ENCODE results near the gene SLC25A33. TPM values are rescaled to one million over a fixed set of nuclear protein-coding genes. Genes with fewer than 3 reads are reported as not detected.

Gene SLC25A33
- total RNA-seq, 4 donors from 2014 or later = 2.5 to 5.5 (median 2.9) TPM

- Histone ChIP-seq H3K36me3 (no peaks in the 10 kb centered on the region), H3K4me1 (peaks cover 0 to 8% (median 1%) of the 10 kb centered on the region in 4 donors), H3K27me3 (no peaks in the 10 kb centered on the region), H3K9me3 (no peaks in the 10 kb centered on the region), H3K27ac (no peak overlapping the region), H3K4me3 (no peak overlapping the region)
- TF ChIP-seq POLR2A (IDR thresholded peaks at IDR 0.05) (no peak), CTCF (IDR thresholded peaks at IDR 0.05) (no peak)
- no peak for DNase-seq
These were observed 4.3 kb upstream of the SLC25A33 start for GRCh38 chr1:9534953-9535352.

GRCh38 chr1:9536301-9536700, 3.0 kb upstream of the SLC25A33 start:
- no peak overlapping the region for H3K27ac ChIP-seq
- peaks cover 0 to 17% (median 5%) of the 10 kb centered on the region in 4 donors for H3K4me1 ChIP-seq
- TF ChIP-seq CTCF (IDR thresholded peaks at IDR 0.05) (no peak), POLR2A (IDR thresholded peaks at IDR 0.05) (no peak)
- H3K4me3 ChIP-seq = no peak overlapping the region
- no peaks in the 10 kb centered on the region for H3K36me3 ChIP-seq
- no peak for DNase-seq
- H3K9me3 ChIP-seq = no peaks in the 10 kb centered on the region
- no peaks in the 10 kb centered on the region for H3K27me3 ChIP-seq

- peaks cover 0 to 26% (median 5%) of the 10 kb centered on the region in 4 donors for H3K4me1 ChIP-seq
- TF ChIP-seq POLR2A (IDR thresholded peaks at IDR 0.05) (no peak), CTCF (IDR thresholded peaks at IDR 0.05) (no peak)
- H3K36me3 ChIP-seq = no peaks in the 10 kb centered on the region
- H3K4me3 ChIP-seq = peak overlapping the region in 1 of 4 donors; percentile 14
- peak in 1 of 3 donors; percentile 48 for DNase-seq
- H3K9me3 ChIP-seq = no peaks in the 10 kb centered on the region
- H3K27me3 ChIP-seq = no peaks in the 10 kb centered on the region
- H3K27ac ChIP-seq = peak overlapping the region in 3 of 4 donors; percentile 88 to 98 (median 97)
These were observed 1.2 kb upstream of the SLC25A33 start for GRCh38 chr1:9537863-9538668.

GRCh38 chr1:9538669-9539164, 548 bp upstream of the SLC25A33 start:
- no peaks in the 10 kb centered on the region for H3K9me3 ChIP-seq
- peak overlapping the region; percentile 86 to 98 (median 92) for H3K27ac ChIP-seq
- H3K4me3 ChIP-seq = peak overlapping the region in 2 of 4 donors; percentile 88 to 91
- H3K36me3 ChIP-seq = no peaks in the 10 kb centered on the region
- no peak for TF ChIP-seq CTCF (IDR thresholded peaks at IDR 0.05)
- no peak for TF ChIP-seq POLR2A (IDR thresholded peaks at IDR 0.05)
- no peaks in the 10 kb centered on the region for H3K27me3 ChIP-seq
- peaks cover 0 to 28% (median 5%) of the 10 kb centered on the region in 4 donors for H3K4me1 ChIP-seq
- DNase-seq = peak in 1 of 3 donors; percentile 50

- Histone ChIP-seq H3K9me3 (no peaks in the 10 kb centered on the region), H3K27me3 (no peaks in the 10 kb centered on the region), H3K27ac (peak overlapping the region; percentile 86 to 98 (median 92)), H3K4me3 (peak overlapping the region; percentile 71 to 95 (median 90)), H3K36me3 (no peaks in the 10 kb centered on the region), H3K4me1 (peaks cover 0 to 28% (median 5%) of the 10 kb centered on the region in 4 donors)
- TF ChIP-seq CTCF (IDR thresholded peaks at IDR 0.05) (no peak), POLR2A (IDR thresholded peaks at IDR 0.05) (no peak)
- peak; percentile 43 to 79 (median 69) for DNase-seq
These were observed 725 bp downstream of the SLC25A33 start for GRCh38 chr1:9539829-9540550.

Data from Peyer's patch (tissue), 4 donors.